Neural cell (in vitro differentiated cells): ENCODE data around the gene CCDC73. TPM values are rescaled to one million over a fixed set of nuclear protein-coding genes. Genes with fewer than 3 reads are reported as not detected.
"Not testable (repeated sequence)": the region's sequence is repeated elsewhere in the genome, so short reads cannot be mapped to it uniquely, and the experiment has no call there.

Experiments
- H2AFZ ChIP-seq: fragments of 200-600, 300-800 bp; sonication (generic), shearing (Covaris generic); 2 replicates; pipeline ENCODE4 v1.6.0; 2014; ENCODE audit warnings: low read depth, mild to moderate bottlenecking, antibody characterized with exemption, low read length, moderate library complexity
- H3F3A ChIP-seq: fragments of 200-600 bp; shearing (Covaris generic); 2 replicates; pipeline ENCODE4 v1.6.1; 2016; ENCODE audit warnings: mild to moderate bottlenecking, moderate library complexity, mixed read lengths, antibody characterized with exemption, low read length; ENCODE audit not compliant: insufficient read depth, poor library complexity, severe bottlenecking
- H3K27ac ChIP-seq: fragments of 200-600, 300-800 bp; sonication (generic), shearing (Covaris generic); 2 replicates; pipeline ENCODE4 v1.5.1; 2014; ENCODE audit warnings: mild to moderate bottlenecking, low read length, moderate library complexity
- H3K27me3 ChIP-seq: fragments of 300-800, 200-600 bp; sonication (generic), shearing (Covaris generic); 2 replicates; pipeline ENCODE4 v1.6.0; 2014; ENCODE audit warnings: mild to moderate bottlenecking, low read depth, low read length, moderate library complexity; ENCODE audit not compliant: insufficient read depth
- H3K36me3 ChIP-seq: fragments of 300-800, 200-600 bp; sonication (generic), shearing (Covaris generic); 2 replicates; pipeline ENCODE4 v1.5.1; 2014; ENCODE audit warnings: mild to moderate bottlenecking, antibody characterized with exemption, low read length, moderate library complexity; ENCODE audit not compliant: insufficient read depth
- H3K4me2 ChIP-seq: fragments of 300-800, 200-600 bp; sonication (generic), shearing (Covaris generic); 2 replicates; pipeline ENCODE4 v1.6.0; 2014; ENCODE audit warnings: mild to moderate bottlenecking, low read length
- H3K4me3 ChIP-seq: fragments of 300-800, 200-600 bp; sonication (generic), shearing (Covaris generic); 2 replicates; pipeline ENCODE4 v1.5.1; 2014; ENCODE audit warnings: mild to moderate bottlenecking, low read length, moderate library complexity
- H3K79me2 ChIP-seq: fragments of 200-600 bp; shearing (Covaris generic); replicated peaks from 2 replicates; pipeline ENCODE4 v1.6.0; 2014; ENCODE audit warnings: mild to moderate bottlenecking, low read length, moderate library complexity; ENCODE audit not compliant: insufficient read depth
- H3K9ac ChIP-seq: fragments of 300-800, 200-600 bp; sonication (generic), shearing (Covaris generic); 2 replicates; pipeline ENCODE4 v1.6.1; 2016; ENCODE audit warnings: mild to moderate bottlenecking, low read length, mixed read lengths
- H3K9me2 ChIP-seq: fragments of 200-600 bp; shearing (Covaris generic); 2 replicates; pipeline ENCODE4 v1.6.1; 2016; ENCODE audit warnings: mild to moderate bottlenecking, low read length, mixed read lengths; ENCODE audit not compliant: insufficient read depth
- H3K9me3 ChIP-seq: fragments of 200-600, 300-800 bp; sonication (generic), shearing (Covaris generic); 2 replicates; pipeline ENCODE4 v1.6.1; 2016; ENCODE audit warnings: mild to moderate bottlenecking, mixed run types, low read length, moderate library complexity, mixed read lengths
- H4K20me1 ChIP-seq: fragments of 200-600 bp; shearing (Covaris generic); 2 replicates; pipeline ENCODE4 v1.6.1; 2016; ENCODE audit warnings: mild to moderate bottlenecking, mixed run types; ENCODE audit not compliant: insufficient read depth
- EP300 ChIP-seq: fragments of 450-650 bp; conservative IDR thresholded peaks from 2 replicates; pipeline ENCODE4 v1.6.1; 2014; ENCODE audit warnings: antibody characterized with exemption, mild to moderate bottlenecking, moderate library complexity; ENCODE audit not compliant: poor library complexity, severe bottlenecking
- EZH2 ChIP-seq: fragments of 200-600, 300-800 bp; shearing (Covaris generic), sonication (generic); IDR thresholded peaks from 2 replicates; pipeline ENCODE4 v1.6.1; 2014; ENCODE audit warnings: antibody characterized with exemption, low read length, borderline replicate concordance, mild to moderate bottlenecking; ENCODE audit not compliant: insufficient read depth, poor library complexity, severe bottlenecking
- MXI1 ChIP-seq: fragments of 450-650 bp; conservative IDR thresholded peaks from 2 replicates; pipeline ENCODE4 v1.6.1; 2014; ENCODE audit warnings: antibody characterized with exemption, mild to moderate bottlenecking; ENCODE audit not compliant: poor library complexity, severe bottlenecking
- POLR2AphosphoS5 ChIP-seq: IDR thresholded peaks from 2 replicates; pipeline ENCODE4 v1.6.1; 2012
- RAD21 ChIP-seq: fragments of 450-650 bp; conservative IDR thresholded peaks from 2 replicates; pipeline ENCODE4 v1.6.1; 2014; ENCODE audit warnings: antibody characterized with exemption, mild to moderate bottlenecking, moderate library complexity
- SMC3 ChIP-seq: fragments of 450-650 bp; conservative IDR thresholded peaks from 2 replicates; pipeline ENCODE4 v1.6.1; 2014; ENCODE audit warnings: antibody characterized with exemption, mild to moderate bottlenecking, moderate library complexity; ENCODE audit not compliant: poor library complexity
- TAF1 ChIP-seq: IDR thresholded peaks from 2 replicates; pipeline ENCODE4 v1.6.1; 2012; ENCODE audit warnings: low read depth
- polyA plus RNA-seq: library from polyadenylated mRNA; depleted of rRNA; stranded (reverse); fragments of >200 nt; gene quantifications from 2 replicates; pipeline ENCODE4 v1.2.3, GENCODE V29; 2014
- TF ChIP-seq, protein P1 (sequence below): fragments of 450-650 bp; IDR thresholded peaks from 2 replicates; pipeline ENCODE4 v1.5.1; 2014; ENCODE audit warnings: antibody characterized with exemption, mild to moderate bottlenecking, moderate library complexity; ENCODE audit not compliant: poor library complexity, severe bottlenecking
- TF ChIP-seq, protein P2 (sequence below): IDR thresholded peaks from 2 replicates; pipeline ENCODE4 v1.6.1; 2012; ENCODE audit warnings: borderline replicate concordance

Gene CCDC73
- polyA plus RNA-seq, 1 donor from 2014 or later: 0.07 TPM

DNA sequence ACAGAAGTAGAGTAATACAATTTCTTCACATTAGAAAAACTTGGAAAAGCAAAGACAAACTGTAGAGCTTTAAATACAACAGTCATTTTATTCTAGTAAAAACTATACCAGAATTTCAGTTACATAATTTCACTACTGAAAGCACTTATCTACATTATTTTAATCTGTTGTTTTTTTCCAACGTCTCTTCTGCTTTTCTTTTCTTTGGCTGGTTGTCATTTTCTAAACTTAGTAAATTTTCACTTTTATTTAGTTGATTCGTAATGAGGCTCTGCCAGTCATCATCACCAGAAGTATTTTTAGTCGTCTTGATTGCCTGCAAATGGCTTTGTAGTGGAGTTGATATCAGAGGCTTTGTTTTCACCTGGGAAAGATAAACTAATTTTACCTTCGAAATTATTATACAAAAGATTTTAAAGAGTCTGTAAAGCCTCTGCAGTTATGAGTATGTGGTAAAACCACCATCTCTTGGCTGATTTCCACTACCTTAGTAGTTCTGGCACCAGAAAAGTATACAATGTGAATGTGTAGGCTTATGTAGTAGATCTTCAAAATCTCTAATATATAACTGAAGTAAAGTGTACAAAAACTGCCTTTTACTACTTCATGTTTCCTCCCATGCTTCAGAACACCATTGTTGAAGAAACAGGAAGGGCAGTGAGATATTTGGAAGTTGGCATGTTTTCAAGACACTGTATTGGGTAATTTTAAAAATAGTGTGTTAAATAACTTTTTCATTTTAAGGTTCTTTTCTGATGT lies 191.6 kb downstream of the CCDC73 start:
- H3K9me2 ChIP-seq: no peaks in the 10 kb centered on the region
- H3K9ac ChIP-seq: no peak overlapping the region
- no peak overlapping the region for H3K4me2 ChIP-seq
- TF ChIP-seq EZH2 (no peak), POLR2AphosphoS5 (no peak), MXI1 (no peak), RAD21 (no peak), TAF1 (no peak), SMC3 (no peak), EP300 (no peak)
- TF ChIP-seq, protein P1, sequence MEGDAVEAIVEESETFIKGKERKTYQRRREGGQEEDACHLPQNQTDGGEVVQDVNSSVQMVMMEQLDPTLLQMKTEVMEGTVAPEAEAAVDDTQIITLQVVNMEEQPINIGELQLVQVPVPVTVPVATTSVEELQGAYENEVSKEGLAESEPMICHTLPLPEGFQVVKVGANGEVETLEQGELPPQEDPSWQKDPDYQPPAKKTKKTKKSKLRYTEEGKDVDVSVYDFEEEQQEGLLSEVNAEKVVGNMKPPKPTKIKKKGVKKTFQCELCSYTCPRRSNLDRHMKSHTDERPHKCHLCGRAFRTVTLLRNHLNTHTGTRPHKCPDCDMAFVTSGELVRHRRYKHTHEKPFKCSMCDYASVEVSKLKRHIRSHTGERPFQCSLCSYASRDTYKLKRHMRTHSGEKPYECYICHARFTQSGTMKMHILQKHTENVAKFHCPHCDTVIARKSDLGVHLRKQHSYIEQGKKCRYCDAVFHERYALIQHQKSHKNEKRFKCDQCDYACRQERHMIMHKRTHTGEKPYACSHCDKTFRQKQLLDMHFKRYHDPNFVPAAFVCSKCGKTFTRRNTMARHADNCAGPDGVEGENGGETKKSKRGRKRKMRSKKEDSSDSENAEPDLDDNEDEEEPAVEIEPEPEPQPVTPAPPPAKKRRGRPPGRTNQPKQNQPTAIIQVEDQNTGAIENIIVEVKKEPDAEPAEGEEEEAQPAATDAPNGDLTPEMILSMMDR: no peak
- TF ChIP-seq, protein P2, sequence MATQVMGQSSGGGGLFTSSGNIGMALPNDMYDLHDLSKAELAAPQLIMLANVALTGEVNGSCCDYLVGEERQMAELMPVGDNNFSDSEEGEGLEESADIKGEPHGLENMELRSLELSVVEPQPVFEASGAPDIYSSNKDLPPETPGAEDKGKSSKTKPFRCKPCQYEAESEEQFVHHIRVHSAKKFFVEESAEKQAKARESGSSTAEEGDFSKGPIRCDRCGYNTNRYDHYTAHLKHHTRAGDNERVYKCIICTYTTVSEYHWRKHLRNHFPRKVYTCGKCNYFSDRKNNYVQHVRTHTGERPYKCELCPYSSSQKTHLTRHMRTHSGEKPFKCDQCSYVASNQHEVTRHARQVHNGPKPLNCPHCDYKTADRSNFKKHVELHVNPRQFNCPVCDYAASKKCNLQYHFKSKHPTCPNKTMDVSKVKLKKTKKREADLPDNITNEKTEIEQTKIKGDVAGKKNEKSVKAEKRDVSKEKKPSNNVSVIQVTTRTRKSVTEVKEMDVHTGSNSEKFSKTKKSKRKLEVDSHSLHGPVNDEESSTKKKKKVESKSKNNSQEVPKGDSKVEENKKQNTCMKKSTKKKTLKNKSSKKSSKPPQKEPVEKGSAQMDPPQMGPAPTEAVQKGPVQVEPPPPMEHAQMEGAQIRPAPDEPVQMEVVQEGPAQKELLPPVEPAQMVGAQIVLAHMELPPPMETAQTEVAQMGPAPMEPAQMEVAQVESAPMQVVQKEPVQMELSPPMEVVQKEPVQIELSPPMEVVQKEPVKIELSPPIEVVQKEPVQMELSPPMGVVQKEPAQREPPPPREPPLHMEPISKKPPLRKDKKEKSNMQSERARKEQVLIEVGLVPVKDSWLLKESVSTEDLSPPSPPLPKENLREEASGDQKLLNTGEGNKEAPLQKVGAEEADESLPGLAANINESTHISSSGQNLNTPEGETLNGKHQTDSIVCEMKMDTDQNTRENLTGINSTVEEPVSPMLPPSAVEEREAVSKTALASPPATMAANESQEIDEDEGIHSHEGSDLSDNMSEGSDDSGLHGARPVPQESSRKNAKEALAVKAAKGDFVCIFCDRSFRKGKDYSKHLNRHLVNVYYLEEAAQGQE: no peak
- peaks cover 13% of the 10 kb centered on the region for H3K36me3 ChIP-seq
- no peaks in the 10 kb centered on the region for H3K79me2 ChIP-seq
- no peaks in the 10 kb centered on the region for H3K27me3 ChIP-seq
- H2AFZ ChIP-seq: no peak overlapping the region
- no peaks in the 10 kb centered on the region for H3F3A ChIP-seq
- no peaks in the 10 kb centered on the region for H3K9me3 ChIP-seq
- H3K4me3 ChIP-seq: no peak overlapping the region
- H3K27ac ChIP-seq: no peak overlapping the region
- no peaks in the 10 kb centered on the region for H4K20me1 ChIP-seq

DNA sequence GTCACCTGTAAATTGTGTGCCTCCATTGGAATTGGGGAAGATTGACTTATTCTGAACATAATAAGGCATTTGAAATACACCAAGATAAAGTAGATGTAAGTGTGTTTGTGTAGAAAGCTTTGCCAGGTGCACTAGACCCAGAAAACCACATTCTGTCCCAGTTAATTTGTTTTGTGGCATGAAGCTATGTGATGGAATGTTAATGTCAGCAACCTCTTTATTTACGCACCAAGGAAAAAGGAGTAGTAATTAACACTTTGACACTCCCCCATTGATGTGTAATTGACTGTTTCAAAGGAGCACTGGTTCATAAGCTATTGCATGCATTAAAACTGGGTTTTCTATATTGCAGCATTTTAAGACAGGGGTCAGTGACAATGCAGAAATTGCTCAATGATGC lies 196.5 kb downstream of the CCDC73 start:
- Histone ChIP-seq H3K27ac (no peak overlapping the region), H3K9ac (no peak overlapping the region), H4K20me1 (no peaks in the 10 kb centered on the region), H3K36me3 (peaks cover 25% of the 10 kb centered on the region), H2AFZ (no peak overlapping the region), H3K9me2 (no peaks in the 10 kb centered on the region), H3K4me3 (no peak overlapping the region), H3F3A (no peaks in the 10 kb centered on the region), H3K79me2 (no peaks in the 10 kb centered on the region), H3K4me2 (no peak overlapping the region), H3K27me3 (no peaks in the 10 kb centered on the region), H3K9me3 (no peaks in the 10 kb centered on the region)
- no peak for TF ChIP-seq MXI1
- TF ChIP-seq, protein P2: no peak
- TF ChIP-seq EP300: no peak
- no peak for TF ChIP-seq POLR2AphosphoS5
- no peak for TF ChIP-seq RAD21
- TF ChIP-seq SMC3: no peak
- TF ChIP-seq TAF1: no peak
- TF ChIP-seq EZH2: no peak
- TF ChIP-seq, protein P1: no peak

DNA sequence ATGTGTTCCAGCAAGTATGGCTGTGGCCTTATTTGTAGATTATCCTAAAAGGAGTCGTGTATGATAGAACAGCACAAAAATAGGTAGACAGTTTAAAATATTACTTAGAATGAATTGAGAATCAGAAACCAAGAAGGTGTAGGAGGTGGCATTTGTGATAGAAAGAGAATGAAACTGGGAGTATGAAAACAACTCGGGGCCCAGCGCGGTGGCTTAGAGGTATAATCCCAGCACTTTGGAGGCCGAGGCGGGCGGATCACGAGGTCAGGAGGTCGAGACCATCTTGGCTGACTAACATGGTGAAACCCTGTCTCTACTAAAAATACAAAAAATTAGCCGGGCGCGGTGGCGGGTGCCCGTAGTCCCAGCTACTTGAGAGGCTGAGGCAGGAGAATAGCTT lies 198.3 kb downstream of the CCDC73 start:
- H3K4me3 ChIP-seq, H3K9me3 ChIP-seq, H3K27ac ChIP-seq, H4K20me1 ChIP-seq, H3K79me2 ChIP-seq, H3K4me2 ChIP-seq, H3K9me2 ChIP-seq, H3K9ac ChIP-seq, H3F3A ChIP-seq, H2AFZ ChIP-seq, H3K27me3 ChIP-seq: not testable (repeated sequence)
- H3K36me3 ChIP-seq: peaks cover 12% of the 10 kb centered on the region
